K562 (cell line): ENCODE results near the gene DLG4. TPM values are rescaled to one million over a fixed set of nuclear protein-coding genes. Genes with fewer than 3 reads are reported as not detected.

Experiments
- ATAC-seq: fragments of 200-7000 bp; cut with Tn5 transposase; 3 replicates; pipeline ENCODE4 v1.9.1; 2020; ENCODE audit warnings: moderate library complexity
- BruUV-seq: library from RNA; stranded (reverse); fragments of 400-500 nt; replicated peaks from 2 replicates; lab custom pipeline; 2021; lab: Mats Ljungman, UMichigan
- CTCF ChIA-PET: fragments of 300-600 bp; formaldehyde crosslinking; extraction: SDS; loops from one replicate; lab custom pipeline; 2021; ENCODE audit warnings: low intra/inter-chr PET ratio; lab: Yijun Ruan, JAX
- POLR2A ChIA-PET: fragments of 300-600, 350-650 bp; sonication (Branson Sonifier 250); formaldehyde crosslinking; extraction: SDS; loops from one replicate; lab custom pipeline; 2021; ENCODE audit warnings: antibody characterized with exemption, inconsistent platforms; lab: Yijun Ruan, JAX
- DNase-seq, 4 experiments: peaks; one replicate each; pipeline versions ENCODE4 v3.0.0 to v3.0.0-alpha.2; 2011 to 2018; ENCODE audit warnings: low spot score in 3 of 4, mixed read lengths in 3 of 4; ENCODE audit errors: extremely low read depth in 1 of 4
- FAIRE-seq: peaks from 2 replicates; lab custom pipeline; 2011; peaks lifted over from hg19 to GRCh38; lab: Jason Lieb, UNC
- H2AFZ ChIP-seq: 2 replicates; pipeline ENCODE4 v1.6.0; 2011; ENCODE audit warnings: low read depth, low read length, control low read depth, inconsistent platforms
- H3K27ac ChIP-seq: fragments of 200-600 bp; 3 replicates; pipeline ENCODE4 v1.8.0; 2011; ENCODE audit warnings: low read depth, mild to moderate bottlenecking, control low read depth, inconsistent platforms, low read length, moderate library complexity, mixed read lengths; ENCODE audit errors: extremely low read depth
- H3K27me3 ChIP-seq, 2 experiments: fragments of 300-600 bp in 1 of 2; 2 replicates in 1 of 2; 3 replicates in 1 of 2; pipeline versions ENCODE4 v1.6.0 to v1.8.0; 2011; ENCODE audit warnings: inconsistent platforms in 2 of 2, low read length in 2 of 2, mild to moderate bottlenecking in 1 of 2, mixed read lengths in 1 of 2, moderate library complexity in 1 of 2; ENCODE audit not compliant: control insufficient read depth in 2 of 2, insufficient read depth in 2 of 2
- H3K36me3 ChIP-seq: fragments of 300-600 bp; 3 replicates; pipeline ENCODE4 v1.8.0; 2011; ENCODE audit warnings: mild to moderate bottlenecking, low read length, inconsistent platforms; ENCODE audit not compliant: control insufficient read depth, insufficient read depth
- H3K4me1 ChIP-seq, 2 experiments: fragments of 200-600 bp in 1 of 2; replicated peaks in 1 of 2; 2 replicates in 1 of 2; 3 replicates in 1 of 2; pipeline versions ENCODE4 v1.5.1 to v1.8.0; 2011; ENCODE audit warnings: inconsistent platforms in 2 of 2, low read length in 2 of 2, mild to moderate bottlenecking in 1 of 2, mixed read lengths in 1 of 2, moderate library complexity in 1 of 2; ENCODE audit not compliant: control insufficient read depth in 2 of 2, insufficient read depth in 2 of 2
- H3K4me2 ChIP-seq: 2 replicates; pipeline ENCODE4 v1.6.1; 2011; ENCODE audit warnings: low read length, control low read depth, inconsistent platforms, mixed read lengths; ENCODE audit not compliant: insufficient read depth
- H3K4me3 ChIP-seq: fragments of 200-600 bp; sonication (generic), shearing (Covaris generic); 2 replicates; pipeline ENCODE4 v1.5.1; 2016; ENCODE audit warnings: control low read depth, inconsistent platforms
- H3K79me2 ChIP-seq: fragments of 200-600 bp; 3 replicates; pipeline ENCODE4 v1.8.0; 2011; ENCODE audit warnings: low read length, inconsistent platforms; ENCODE audit not compliant: control insufficient read depth, insufficient read depth
- H3K9ac ChIP-seq, 2 experiments: 2 replicates each; pipeline versions ENCODE4 v1.6.0 to v1.6.1; 2011; ENCODE audit warnings: low read depth in 2 of 2, low read length in 2 of 2, control low read depth in 1 of 2, inconsistent platforms in 1 of 2, mild to moderate bottlenecking in 1 of 2, mixed read lengths in 1 of 2; ENCODE audit not compliant: insufficient read depth in 1 of 2
- H3K9me1 ChIP-seq: one replicate; pipeline ENCODE4 v1.6.0; 2011; ENCODE audit warnings: inconsistent platforms, mild to moderate bottlenecking, low read length, moderate library complexity; ENCODE audit not compliant: control insufficient read depth, insufficient read depth
- H3K9me3 ChIP-seq: replicated peaks from 2 replicates; pipeline ENCODE4 v1.5.1; 2011; ENCODE audit warnings: low read depth, low read length, inconsistent platforms; ENCODE audit not compliant: control insufficient read depth, insufficient read depth
- H4K20me1 ChIP-seq: replicated peaks from 2 replicates; pipeline ENCODE4 v1.6.1; 2011; ENCODE audit warnings: low read length, inconsistent platforms, mixed read lengths; ENCODE audit not compliant: control insufficient read depth, insufficient read depth
- ADNP ChIP-seq: fragments of 200-800 bp; sonication (Bioruptor generic); IDR thresholded peaks from 2 replicates; pipeline ENCODE4 v1.6.1; 2016; ENCODE audit warnings: missing genetic modification characterization, missing compliant biosample characterization
- CREM ChIP-seq: IDR thresholded peaks from 2 replicates; pipeline ENCODE4 v1.6.1; 2014; ENCODE audit warnings: antibody characterized with exemption, low read depth
- E2F1 ChIP-seq: sonication (generic); formaldehyde crosslinking; IDR thresholded peaks from 2 replicates; pipeline ENCODE4 v1.8.1; 2023; ENCODE audit warnings: mild to moderate bottlenecking, missing genetic modification reagents, moderate library complexity
- HDAC2 ChIP-seq: fragments of 450-650 bp; IDR thresholded peaks from 2 replicates; pipeline ENCODE4 v1.6.1; 2016; ENCODE audit warnings: mild to moderate bottlenecking
- HMG20A ChIP-seq: fragments of 450-650 bp; formaldehyde crosslinking; conservative IDR thresholded peaks from 2 replicates; pipeline ENCODE4 v1.4.0; 2020; ENCODE audit warnings: mild to moderate bottlenecking, mixed read lengths
- HMGN3 ChIP-seq: IDR thresholded peaks from 2 replicates; pipeline ENCODE4 v1.6.1; 2011; ENCODE audit warnings: borderline replicate concordance, low read depth, mild to moderate bottlenecking, mixed read lengths, low read length; ENCODE audit not compliant: insufficient read length; ENCODE audit errors: extremely low read depth
- MAZ ChIP-seq, 2 experiments: fragments of 450-650 bp in 1 of 2; sonication (generic) in 1 of 2; formaldehyde crosslinking; IDR thresholded peaks in 1 of 2; conservative IDR thresholded peaks in 1 of 2; 2 replicates each; pipeline versions ENCODE4 v1.4.0 to v1.5.0; 2020; ENCODE audit warnings: mild to moderate bottlenecking in 1 of 2, missing genetic modification reagents in 1 of 2
- MCM7 ChIP-seq, 2 experiments: fragments of 450-650 bp; IDR thresholded peaks; 2 replicates each; pipeline ENCODE4 v1.6.1; 2016 to 2018
- MYNN ChIP-seq, 2 experiments: sonication (generic); formaldehyde crosslinking in 1 of 2; IDR thresholded peaks; 2 replicates each; pipeline versions ENCODE4 v1.5.0 to v1.6.1; 2016 to 2020; ENCODE audit warnings: antibody characterized with exemption in 1 of 2, missing genetic modification reagents in 1 of 2
- NCOA1 ChIP-seq: fragments of 450-650 bp; IDR thresholded peaks from 2 replicates; pipeline ENCODE4 v1.6.1; 2016; ENCODE audit warnings: low read depth
- NRF1 ChIP-seq, 2 experiments: fragments of 450-650 bp; IDR thresholded peaks in 1 of 2; conservative IDR thresholded peaks in 1 of 2; 2 replicates each; pipeline ENCODE4 v1.6.1; 2014; ENCODE audit warnings: mild to moderate bottlenecking in 2 of 2
- PRDM10 ChIP-seq: fragments of 450-650 bp; IDR thresholded peaks from 2 replicates; pipeline ENCODE4 v1.6.1; 2018; ENCODE audit not compliant: partially characterized antibody
- SLC30A9 ChIP-seq: fragments of 250-450 bp; sonication (Bioruptor Pico); IDR thresholded peaks from 2 replicates; pipeline ENCODE4 v1.8.0; 2022; ENCODE audit warnings: mild to moderate bottlenecking, moderate library complexity
- ZNF695 ChIP-seq: fragments of 450-650 bp; formaldehyde crosslinking; IDR thresholded peaks from 2 replicates; pipeline ENCODE4 v1.4.0; 2020; ENCODE audit warnings: mild to moderate bottlenecking, moderate library complexity
- ZNF740 ChIP-seq, 3 experiments: fragments of 200-800 bp in 1 of 3; sonication (Bioruptor generic) in 1 of 3; sonication (generic) in 1 of 3; formaldehyde crosslinking in 1 of 3; IDR thresholded peaks; 2 replicates each; pipeline versions ENCODE4 v1.6.1 to v1.8.0; 2016 to 2022; ENCODE audit warnings: mild to moderate bottlenecking in 2 of 3, missing compliant biosample characterization in 2 of 3, missing genetic modification characterization in 2 of 3, missing genetic modification reagents in 1 of 3
- WGBS: fragments of 100-300 bp; shearing (Covaris generic); methylation state at CpG from one replicate; pipeline ENCODE4 v1.1.6; 2016; ENCODE audit warnings: low coverage, mixed read lengths; ENCODE audit not compliant: insufficient coverage; ENCODE audit errors: missing lambda C conversion rate; 5-methylcytosine and 5-hydroxymethylcytosine counted together
- in situ Hi-C: fragments of 300-500 bp; cut with MboI; formaldehyde crosslinking; loops from 4 replicates; pipeline ENCODE4 v1.15.0; 2018; ENCODE audit warnings: inconsistent platforms, mixed read lengths
- intact Hi-C: fragments of 100-400 bp; cut with micrococcal nuclease; formaldehyde crosslinking; loops from 2 replicates; pipeline ENCODE4 v1.14.2; 2022
- polyA plus RNA-seq, 8 experiments: library from polyadenylated mRNA; depleted of rRNA in 4 of 8; stranded (reverse) in 5 of 8; unstranded in 3 of 8; fragments of >200 nt; fragmentation: Nextera tagmentation in 2 of 8; fragmentation: Illumina TruSeq in 1 of 8; extraction: Ambion mirVana in 2 of 8; extraction: Trizol in 1 of 8; gene quantifications; 2 replicates each; pipeline versions ENCODE4 v1.2.1 to v1.2.3, GENCODE V29; 2011 to 2014; ENCODE audit warnings: inconsistent platforms in 1 of 8, missing spikeins in 1 of 8
- total RNA-seq, 7 experiments: library from RNA; depleted of rRNA in 6 of 7; stranded (reverse); fragments of >200 nt in 6 of 7; fragmentation: Illumina TruSeq in 2 of 7; extraction: Trizol in 2 of 7; gene quantifications; 2 replicates each; pipeline versions ENCODE4 v1.2.1 to v1.2.3, GENCODE V29; 2011 to 2021; ENCODE audit warnings: low replicate concordance in 1 of 7

Gene DLG4
- total and polyA plus RNA-seq, 9 of the 15 experiments (the other 6 are each of a cell fraction or from before 2014, with no cell fraction given), result 0.03 to 12.0 (median 4.1) TPM

GRCh38 chr17:7204828-7205461 is 14.7 kb downstream of the DLG4 start:
- Histone ChIP-seq H3K4me2 (peak overlapping the region; percentile 76), H2AFZ (peak overlapping the region; percentile 87), H3K79me2 (no peaks in the 10 kb centered on the region), H3K27ac (no peak overlapping the region; the same call in 2 of the 3 replicates), H3K9ac (peak overlapping the region in 1 of 2 experiments; percentile 66; a peak in 1 of 4 replicates), H3K4me1 (peaks cover 7 to 32% of the 10 kb centered on the region in 2 experiments; a peak in 4 of 5 replicates), H3K27me3 (no peaks in the 10 kb centered on the region), H3K9me3 (no peaks in the 10 kb centered on the region), H3K4me3 (peak overlapping the region; percentile 45), H4K20me1 (peaks cover 3% of the 10 kb centered on the region; the same call in 1 of the 2 replicates), H3K9me1 (no peaks in the 10 kb centered on the region), H3K36me3 (peaks cover 21% of the 10 kb centered on the region; the same call in 2 of the 3 replicates)
- FAIRE-seq (peak; percentile 42), DNase-seq (peak; percentile 88 to 96 (median 94)), ATAC-seq (peak; percentile 99)
- WGBS, result 9% methylated on average over 16 of the region's 34 CpGs
- intact Hi-C loops, result no loop called here
- BruUV-seq, result no TSS peak
- POLR2A ChIA-PET, result no interaction called here
- in situ Hi-C loops, result no loop called here
- CTCF ChIA-PET, result no interaction called here
- no peak for TF ChIP-seq ZNF695 (CRISPR knock-in tag)
- no peak for TF ChIP-seq SLC30A9 (CRISPR knock-in tag)
- TF ChIP-seq ADNP (tag), result no peak
- TF ChIP-seq HMGN3, result no peak
- peak in 1 of 2 experiments; percentile 62; a peak in 1 of 4 replicates for TF ChIP-seq MAZ (CRISPR knock-in tag; conservative IDR thresholded peaks at IDR 0.05 in 1 of 2, IDR thresholded peaks at IDR 0.05 in 1 of 2)
- no peak for TF ChIP-seq E2F1 (CRISPR knock-in tag)
- TF ChIP-seq NRF1 (conservative IDR thresholded peaks at IDR 0.05 in 1 of 2, IDR thresholded peaks at IDR 0.05 in 1 of 2), result peak; percentile 42 to 53; a peak in 3 of 4 replicates
- 0 out of 2 replicates have a peak, but pooled peaks have one; percentile 18 for TF ChIP-seq ZNF740 (CRISPR knock-in tag; IDR thresholded peaks at IDR 0.05)
- TF ChIP-seq ZNF740 (tag; IDR thresholded peaks at IDR 0.05), result no peak
- TF ChIP-seq PRDM10, result peak; percentile 92
- TF ChIP-seq CREM, result peak; percentile 73
- TF ChIP-seq HMG20A, result no peak
- no peak for TF ChIP-seq HDAC2
- TF ChIP-seq MYNN (IDR thresholded peaks at IDR 0.05), result peak; percentile 45; the same call in 1 of the 2 replicates
- no peak for TF ChIP-seq MYNN (CRISPR knock-in tag; IDR thresholded peaks at IDR 0.05)
- no peak for TF ChIP-seq NCOA1
- no peak for TF ChIP-seq MCM7 (IDR thresholded peaks at IDR 0.05)
